Fibroblast of the aortic adventitia (primary cell): ENCODE data around the gene CTDP1. TPM values are rescaled to one million over a fixed set of nuclear protein-coding genes. Genes with fewer than 3 reads are reported as not detected.
A peak's percentile ranks its signal among the peaks of the same experiment; 100 is the strongest.

ENCODE experiments used
- DNase-seq: peaks from one replicate; pipeline ENCODE4 v3.0.0-alpha.2; 2010; ENCODE audit warnings: low read depth
- H3K4me3 ChIP-seq: 2 replicates; pipeline ENCODE4 v1.5.1; 2011; ENCODE audit warnings: low read depth, mild to moderate bottlenecking, control low read depth, low read length, moderate library complexity
- total RNA-seq: library from RNA; depleted of rRNA; stranded (reverse); fragments of >200 nt; gene quantifications from 2 replicates; pipeline ENCODE4 v1.2.3, GENCODE V29; 2012; ENCODE audit warnings: low replicate concordance
- TF ChIP-seq, protein P1 (sequence below): IDR thresholded peaks from 2 replicates; pipeline ENCODE4 v1.5.1; 2011; ENCODE audit warnings: mild to moderate bottlenecking, low read length, control low read depth, inconsistent platforms; ENCODE audit not compliant: insufficient read depth

CTDP1 gene
- total RNA-seq, 1 donor: 14.1 TPM

DNA sequence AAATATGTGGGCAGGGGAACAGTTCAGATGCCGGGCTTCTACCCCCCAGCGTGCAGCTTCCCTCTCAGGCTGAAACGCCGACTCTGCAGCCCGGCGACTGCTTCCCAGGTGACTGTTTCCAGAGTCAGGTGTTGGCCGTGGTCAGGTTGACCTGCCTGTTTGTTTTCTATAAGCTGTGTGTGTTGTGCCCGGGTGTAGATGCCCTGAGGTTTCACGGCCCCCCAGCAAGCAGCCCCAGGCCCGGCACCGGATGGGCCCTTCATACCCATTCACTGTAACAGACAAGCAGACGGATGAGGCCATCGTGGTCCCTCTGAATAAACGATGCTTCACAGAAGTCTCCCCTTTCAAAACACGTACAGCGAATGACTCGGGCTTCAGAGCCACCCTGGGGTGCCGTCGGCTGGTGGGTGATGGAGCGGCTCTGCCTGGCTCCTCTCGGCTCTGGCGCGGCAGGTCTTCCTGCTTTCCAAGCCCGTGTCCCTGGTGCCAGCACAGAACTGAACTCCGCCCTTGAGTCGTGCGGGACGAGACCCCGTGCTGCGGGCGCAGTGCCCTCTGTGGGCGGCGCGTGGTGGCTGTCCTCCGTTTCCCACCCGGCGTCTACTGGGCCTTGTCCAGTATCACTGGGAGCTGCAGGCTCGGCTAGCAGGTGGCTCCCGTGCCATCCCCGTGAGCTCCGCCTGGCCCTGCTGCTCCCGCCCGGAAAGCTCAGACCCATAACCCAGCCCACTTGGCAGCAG, 103.1 kb downstream of the CTDP1 start:
- DNase-seq: no peak
- TF ChIP-seq, protein P1, sequence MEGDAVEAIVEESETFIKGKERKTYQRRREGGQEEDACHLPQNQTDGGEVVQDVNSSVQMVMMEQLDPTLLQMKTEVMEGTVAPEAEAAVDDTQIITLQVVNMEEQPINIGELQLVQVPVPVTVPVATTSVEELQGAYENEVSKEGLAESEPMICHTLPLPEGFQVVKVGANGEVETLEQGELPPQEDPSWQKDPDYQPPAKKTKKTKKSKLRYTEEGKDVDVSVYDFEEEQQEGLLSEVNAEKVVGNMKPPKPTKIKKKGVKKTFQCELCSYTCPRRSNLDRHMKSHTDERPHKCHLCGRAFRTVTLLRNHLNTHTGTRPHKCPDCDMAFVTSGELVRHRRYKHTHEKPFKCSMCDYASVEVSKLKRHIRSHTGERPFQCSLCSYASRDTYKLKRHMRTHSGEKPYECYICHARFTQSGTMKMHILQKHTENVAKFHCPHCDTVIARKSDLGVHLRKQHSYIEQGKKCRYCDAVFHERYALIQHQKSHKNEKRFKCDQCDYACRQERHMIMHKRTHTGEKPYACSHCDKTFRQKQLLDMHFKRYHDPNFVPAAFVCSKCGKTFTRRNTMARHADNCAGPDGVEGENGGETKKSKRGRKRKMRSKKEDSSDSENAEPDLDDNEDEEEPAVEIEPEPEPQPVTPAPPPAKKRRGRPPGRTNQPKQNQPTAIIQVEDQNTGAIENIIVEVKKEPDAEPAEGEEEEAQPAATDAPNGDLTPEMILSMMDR: no peak

GRCh38 chr18:79784071-79784913, 104.7 kb downstream of the CTDP1 start:
- DNase-seq: no peak
- TF ChIP-seq, protein P1: no peak
- no peak overlapping the region for H3K4me3 ChIP-seq

More for the DNA sequence above, 103.1 kb downstream of the CTDP1 start:
- no peak overlapping the region for H3K4me3 ChIP-seq

GRCh38 chr18:79784965-79785770, 105.6 kb downstream of the CTDP1 start:
- no peak overlapping the region for H3K4me3 ChIP-seq
- TF ChIP-seq, protein P1: no peak
- DNase-seq: peak; percentile 28

DNA sequence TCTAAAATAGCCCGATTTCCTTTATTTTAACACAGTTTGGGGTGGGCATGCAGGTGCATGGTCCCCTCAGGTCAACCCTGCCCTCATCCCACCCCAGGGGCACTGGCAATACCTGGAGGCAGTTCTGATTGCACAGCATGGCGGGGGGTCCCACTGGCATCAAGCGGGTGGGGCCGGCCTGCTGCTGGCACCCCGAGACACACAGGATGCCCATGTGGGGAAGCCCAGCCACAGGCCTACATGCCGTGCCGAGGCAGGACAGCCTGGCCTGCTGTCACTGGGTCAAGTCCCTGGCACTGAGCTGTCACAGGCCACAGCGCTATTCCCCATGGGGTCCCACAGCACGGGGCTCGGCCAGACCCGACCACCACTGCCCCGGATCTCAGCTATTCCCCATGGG, 106.2 kb downstream of the CTDP1 start:
- no peak for DNase-seq
- TF ChIP-seq, protein P1: no peak
- H3K4me3 ChIP-seq: no peak overlapping the region

DNA sequence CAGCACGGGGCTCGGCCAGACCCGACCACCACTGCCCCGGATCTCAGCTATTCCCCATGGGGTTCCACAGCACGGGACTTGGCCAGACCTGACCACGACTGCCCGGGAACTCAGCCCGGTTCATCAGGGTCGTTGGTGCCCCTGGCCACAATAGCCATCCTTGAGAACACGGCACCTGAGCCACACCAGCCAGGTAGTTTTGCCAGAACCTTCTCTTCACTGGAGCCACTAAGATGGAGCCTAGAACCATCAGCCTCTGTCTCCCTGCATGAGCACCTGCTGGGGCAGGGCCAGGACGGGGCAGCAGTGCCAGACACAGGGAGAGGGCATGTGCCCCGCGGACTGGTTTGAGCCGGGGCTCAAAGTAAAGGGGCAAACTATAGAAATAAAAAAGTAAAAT, 106.7 kb downstream of the CTDP1 start:
- no peak for DNase-seq
- TF ChIP-seq, protein P1: no peak
- H3K4me3 ChIP-seq: no peak overlapping the region

DNA sequence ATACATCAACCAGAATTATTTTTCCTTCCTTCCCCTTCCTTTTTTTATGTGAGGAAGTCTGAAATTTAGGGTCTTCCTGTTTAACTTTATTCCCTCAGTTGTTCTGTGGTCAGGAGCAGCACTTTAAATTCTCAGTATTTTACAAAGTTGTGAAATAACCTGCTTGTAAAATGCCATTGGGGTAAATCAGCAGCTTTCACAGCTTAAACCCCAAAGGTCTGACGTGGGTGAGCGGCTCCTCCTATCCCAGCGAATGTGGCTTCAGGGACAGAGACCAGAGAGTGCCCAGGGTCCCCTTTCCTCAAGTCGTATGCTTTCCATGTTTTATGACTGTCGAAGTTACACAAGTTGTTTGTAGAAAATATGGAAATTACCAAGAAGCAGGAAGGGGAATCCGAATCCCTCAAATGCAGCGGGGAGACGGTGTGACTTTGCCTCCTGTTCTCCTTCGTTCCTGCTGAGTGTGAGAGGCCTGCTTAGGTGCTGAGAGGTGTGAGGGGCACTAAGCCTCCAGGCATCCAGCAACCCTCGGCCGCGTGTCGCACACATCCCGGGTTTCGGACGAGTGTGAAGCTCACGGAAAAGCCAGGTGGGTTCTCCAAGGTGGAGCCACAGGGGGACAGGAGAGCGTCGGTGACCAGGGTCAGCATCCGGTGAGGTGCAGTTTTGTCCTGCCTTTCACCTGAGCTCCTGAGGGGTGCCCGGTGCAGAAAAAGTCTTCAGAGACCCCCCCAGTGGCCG, 107.4 kb downstream of the CTDP1 start:
- H3K4me3 ChIP-seq: no peak overlapping the region
- TF ChIP-seq, protein P1: no peak
- DNase-seq: peak; percentile 38
